ENCODE results near the gene ESF1. TPM values are rescaled to one million over a fixed set of nuclear protein-coding genes. Genes with fewer than 3 reads are reported as not detected.

The ESF1 gene
- total RNA-seq, 1 donor from 2014 or later = 9.0 TPM

- no peak overlapping the region for H3K27ac Mint-ChIP-seq (ENCODE audit: unreplicated experiment)
- H3K4me1 Mint-ChIP-seq (ENCODE audit: low read depth) = peaks cover 19% of the 10 kb centered on the region
- no peaks in the 10 kb centered on the region for H3K9me3 Mint-ChIP-seq (ENCODE audit: low read depth)
- TF ChIP-seq CTCF (IDR thresholded peaks at IDR 0.05) = no peak
- H3K27me3 Mint-ChIP-seq (ENCODE audit: low read depth) = peaks cover 6% of the 10 kb centered on the region
- H3K4me3 Mint-ChIP-seq (ENCODE audit: unreplicated experiment) = no peak overlapping the region
- peaks cover 1% of the 10 kb centered on the region for H3K36me3 Mint-ChIP-seq (ENCODE audit: low read depth)
- DNase-seq (ENCODE audit: low spot score) = no peak
Measured at GRCh38 chr20:13684566-13685222, 100.0 kb downstream of the ESF1 start.

DNA sequence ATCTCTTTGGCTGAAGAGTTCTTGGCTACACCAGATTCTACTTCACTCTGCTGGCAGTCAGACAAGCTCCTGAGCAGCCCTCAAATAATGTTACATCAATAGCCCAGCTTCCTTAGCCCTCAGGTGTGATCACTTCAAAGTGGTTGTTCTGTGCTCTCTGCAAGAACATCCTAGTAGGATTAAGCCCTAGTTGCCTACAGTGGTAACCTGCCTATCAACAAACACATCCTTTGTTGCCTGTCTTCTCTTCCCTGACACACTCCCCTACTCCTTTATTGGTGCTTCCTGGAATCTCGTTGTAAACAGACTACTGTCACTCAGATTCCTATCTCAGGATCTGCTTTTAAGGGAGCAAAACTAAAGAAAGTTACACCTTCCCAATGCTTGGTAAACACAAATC lies 100.9 kb downstream of the ESF1 start:
- H3K4me3 Mint-ChIP-seq (ENCODE audit: unreplicated experiment) = no peak overlapping the region
- H3K4me1 Mint-ChIP-seq (ENCODE audit: low read depth) = peaks cover 15% of the 10 kb centered on the region
- DNase-seq (ENCODE audit: low spot score) = no peak
- H3K36me3 Mint-ChIP-seq (ENCODE audit: low read depth) = peaks cover 1% of the 10 kb centered on the region
- H3K9me3 Mint-ChIP-seq (ENCODE audit: low read depth) = no peaks in the 10 kb centered on the region
- H3K27ac Mint-ChIP-seq (ENCODE audit: unreplicated experiment) = no peak overlapping the region
- TF ChIP-seq CTCF (IDR thresholded peaks at IDR 0.05) = no peak
- H3K27me3 Mint-ChIP-seq (ENCODE audit: low read depth) = peaks cover 6% of the 10 kb centered on the region

- H3K27ac Mint-ChIP-seq (ENCODE audit: unreplicated experiment) = no peak overlapping the region
- H3K36me3 Mint-ChIP-seq (ENCODE audit: low read depth) = peaks cover 1% of the 10 kb centered on the region
- H3K9me3 Mint-ChIP-seq (ENCODE audit: low read depth) = no peaks in the 10 kb centered on the region
Measured at GRCh38 chr20:13681248-13682125, 103.2 kb downstream of the ESF1 start.

GRCh38 chr20:13678944-13679343 lies 105.8 kb downstream of the ESF1 start:
- no peak for TF ChIP-seq CTCF (IDR thresholded peaks at IDR 0.05)
- Mint-ChIP-seq H3K4me1 (ENCODE audit: low read depth) (peaks cover 8% of the 10 kb centered on the region), H3K4me3 (ENCODE audit: unreplicated experiment) (no peak overlapping the region)

More at GRCh38 chr20:13681248-13682125, 103.2 kb downstream of the ESF1 start:
- Mint-ChIP-seq H3K4me3 (ENCODE audit: unreplicated experiment) (no peak overlapping the region), H3K4me1 (ENCODE audit: low read depth) (peaks cover 8% of the 10 kb centered on the region), H3K27me3 (ENCODE audit: low read depth) (peaks cover 6% of the 10 kb centered on the region)
- no peak for TF ChIP-seq CTCF (IDR thresholded peaks at IDR 0.05)
- no peak for DNase-seq (ENCODE audit: low spot score)

DNA sequence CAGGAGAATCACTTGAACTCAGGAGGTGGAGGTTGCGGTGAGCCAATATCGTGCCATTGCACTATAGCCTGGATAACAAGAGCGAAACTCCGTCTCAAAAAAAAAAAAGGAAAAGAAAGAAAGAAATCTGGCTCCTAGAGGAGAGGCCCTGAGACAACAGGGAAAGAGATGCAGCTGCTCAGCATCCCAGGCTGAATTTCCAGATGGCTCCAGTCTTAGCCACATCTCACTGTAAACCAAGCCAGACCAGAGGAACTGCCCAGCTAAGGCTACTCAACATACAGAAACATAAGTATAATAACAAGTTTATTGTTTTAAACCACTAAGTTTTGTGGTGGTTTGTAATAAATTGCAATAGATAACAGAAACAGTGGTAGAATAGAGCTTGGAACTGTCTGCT lies 107.5 kb downstream of the ESF1 start:
- no peak for TF ChIP-seq CTCF (IDR thresholded peaks at IDR 0.05)
- Mint-ChIP-seq H3K9me3 (ENCODE audit: low read depth) (peaks cover 3% of the 10 kb centered on the region), H3K27ac (ENCODE audit: unreplicated experiment) (no peak overlapping the region), H3K27me3 (ENCODE audit: low read depth) (no peaks in the 10 kb centered on the region), H3K4me3 (ENCODE audit: unreplicated experiment) (no peak overlapping the region), H3K4me1 (ENCODE audit: low read depth) (peaks cover 16% of the 10 kb centered on the region), H3K36me3 (ENCODE audit: low read depth) (no peaks in the 10 kb centered on the region)
- DNase-seq (ENCODE audit: low spot score) = no peak

More at GRCh38 chr20:13678944-13679343, 105.8 kb downstream of the ESF1 start:
- peaks cover 4% of the 10 kb centered on the region for H3K27me3 Mint-ChIP-seq (ENCODE audit: low read depth)
- peaks cover 2% of the 10 kb centered on the region for H3K9me3 Mint-ChIP-seq (ENCODE audit: low read depth)
- no peak for DNase-seq (ENCODE audit: low spot score)
- H3K36me3 Mint-ChIP-seq (ENCODE audit: low read depth) = no peaks in the 10 kb centered on the region
- no peak overlapping the region for H3K27ac Mint-ChIP-seq (ENCODE audit: unreplicated experiment)

All from chondrocyte (in vitro differentiated cells).